ENCODE results near the gene DAPK1.

DNA sequence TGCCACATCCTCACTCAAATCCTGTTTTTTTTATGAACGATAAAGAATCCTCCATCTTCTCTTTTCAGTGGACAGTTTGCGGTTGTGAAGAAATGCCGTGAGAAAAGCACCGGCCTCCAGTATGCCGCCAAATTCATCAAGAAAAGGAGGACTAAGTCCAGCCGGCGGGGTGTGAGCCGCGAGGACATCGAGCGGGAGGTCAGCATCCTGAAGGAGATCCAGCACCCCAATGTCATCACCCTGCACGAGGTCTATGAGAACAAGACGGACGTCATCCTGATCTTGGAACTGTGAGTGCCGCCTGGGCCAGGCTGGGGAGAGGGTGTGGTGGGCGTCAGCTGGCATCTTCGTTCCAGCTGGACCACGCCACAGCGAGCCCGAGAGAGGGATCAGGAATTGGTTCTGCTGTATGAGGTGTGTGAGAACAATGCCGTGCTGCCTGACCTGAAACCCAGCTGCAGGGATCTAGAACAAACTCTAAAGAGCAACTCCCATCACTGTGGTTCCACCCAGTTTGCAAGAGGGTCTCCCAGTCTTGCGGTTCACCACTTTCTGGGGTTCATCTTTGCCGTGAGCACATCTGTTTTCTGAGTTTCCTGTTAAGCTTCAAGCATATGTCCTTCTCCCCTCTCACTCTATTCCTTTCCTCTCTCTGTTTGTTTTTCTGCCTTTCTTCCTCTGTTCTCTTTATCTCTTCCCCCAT lies 107.4 kb downstream of the DAPK1 start:
- TF ChIP-seq POLR2A (IDR thresholded peaks at IDR 0.05), result no peak
- TF ChIP-seq, protein P1, sequence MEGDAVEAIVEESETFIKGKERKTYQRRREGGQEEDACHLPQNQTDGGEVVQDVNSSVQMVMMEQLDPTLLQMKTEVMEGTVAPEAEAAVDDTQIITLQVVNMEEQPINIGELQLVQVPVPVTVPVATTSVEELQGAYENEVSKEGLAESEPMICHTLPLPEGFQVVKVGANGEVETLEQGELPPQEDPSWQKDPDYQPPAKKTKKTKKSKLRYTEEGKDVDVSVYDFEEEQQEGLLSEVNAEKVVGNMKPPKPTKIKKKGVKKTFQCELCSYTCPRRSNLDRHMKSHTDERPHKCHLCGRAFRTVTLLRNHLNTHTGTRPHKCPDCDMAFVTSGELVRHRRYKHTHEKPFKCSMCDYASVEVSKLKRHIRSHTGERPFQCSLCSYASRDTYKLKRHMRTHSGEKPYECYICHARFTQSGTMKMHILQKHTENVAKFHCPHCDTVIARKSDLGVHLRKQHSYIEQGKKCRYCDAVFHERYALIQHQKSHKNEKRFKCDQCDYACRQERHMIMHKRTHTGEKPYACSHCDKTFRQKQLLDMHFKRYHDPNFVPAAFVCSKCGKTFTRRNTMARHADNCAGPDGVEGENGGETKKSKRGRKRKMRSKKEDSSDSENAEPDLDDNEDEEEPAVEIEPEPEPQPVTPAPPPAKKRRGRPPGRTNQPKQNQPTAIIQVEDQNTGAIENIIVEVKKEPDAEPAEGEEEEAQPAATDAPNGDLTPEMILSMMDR (IDR thresholded peaks at IDR 0.05), result no peak
